Measurements from ENCODE around the gene APOA4. TPM values are rescaled to one million over a fixed set of nuclear protein-coding genes. Genes with fewer than 3 reads are reported as not detected.

The APOA4 gene
- total RNA-seq, 1 donor from 2014 or later: not detected

DNA sequence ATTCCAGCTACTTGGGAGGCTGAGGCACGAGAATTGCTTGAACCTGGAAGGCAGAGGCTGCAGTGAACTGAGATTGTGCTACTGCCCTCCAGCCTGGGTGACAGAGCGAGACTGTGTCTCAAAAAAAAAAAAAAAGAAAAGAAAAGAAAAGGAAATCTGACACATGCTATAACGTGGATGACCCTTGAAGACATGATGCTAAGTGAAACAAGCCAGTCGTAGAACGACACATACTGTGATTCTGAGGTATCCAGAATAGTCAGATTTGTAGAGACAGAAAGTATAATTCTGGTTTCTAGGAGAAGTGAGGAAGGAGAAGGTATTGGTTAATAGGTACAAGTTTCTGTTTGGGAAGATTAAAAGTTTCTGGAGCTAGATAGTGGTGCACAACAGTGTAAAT, 24.7 kb downstream of the APOA4 start:
- no peak overlapping the region for H3K4me3 Mint-ChIP-seq
- H3K9me3 Mint-ChIP-seq: no peaks in the 10 kb centered on the region
- H3K27ac Mint-ChIP-seq: no peak overlapping the region
- no peaks in the 10 kb centered on the region for H3K4me1 Mint-ChIP-seq (ENCODE audit: low read depth)
- intact Hi-C loops (cut with micrococcal nuclease): no loop called here
- DNase-seq (ENCODE audit: low spot score): no peak
- H3K27me3 Mint-ChIP-seq (ENCODE audit: insufficient read depth): peaks cover 23% of the 10 kb centered on the region
- H3K36me3 Mint-ChIP-seq (ENCODE audit: low read depth): no peaks in the 10 kb centered on the region

DNA sequence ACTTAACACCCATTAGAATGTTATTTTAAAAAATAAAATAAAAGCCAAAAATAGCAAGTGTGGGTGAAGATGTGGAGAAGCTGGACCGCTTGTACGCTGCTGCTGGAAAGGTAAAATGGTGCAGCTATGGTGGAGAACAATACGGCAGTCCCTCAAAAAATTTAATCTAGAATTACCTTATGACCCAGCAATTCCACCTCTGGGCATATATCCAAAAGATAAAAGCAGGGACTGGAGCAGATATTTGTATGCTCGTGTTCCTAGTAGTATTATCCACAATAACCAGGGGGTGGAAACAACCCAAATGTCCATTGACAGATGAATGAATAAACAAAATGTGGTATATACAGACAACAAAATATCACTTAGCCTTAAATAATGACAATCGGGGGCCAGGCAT, 25.3 kb downstream of the APOA4 start:
- H3K27ac Mint-ChIP-seq: no peak overlapping the region

DNA sequence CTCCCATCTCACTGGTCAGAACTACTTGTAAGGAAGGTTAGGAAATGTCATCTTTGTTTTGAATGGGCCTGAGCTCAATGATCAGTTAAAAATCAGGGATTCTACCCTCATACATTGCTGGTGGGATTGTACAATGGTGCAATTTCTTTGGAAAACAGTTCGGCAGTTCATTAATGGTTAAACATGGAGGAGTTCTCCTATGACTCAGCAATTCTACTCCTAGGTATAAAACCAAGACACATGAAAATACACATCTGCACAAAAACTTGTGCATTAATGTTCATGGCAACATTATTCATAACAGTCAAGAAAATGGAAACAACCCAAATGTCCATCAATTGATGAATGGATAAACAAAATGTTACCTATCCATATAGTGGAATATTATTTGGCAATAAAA, 26.6 kb downstream of the APOA4 start:
- no peaks in the 10 kb centered on the region for H3K9me3 Mint-ChIP-seq
- no peak for DNase-seq (ENCODE audit: low spot score)
- no peak overlapping the region for H3K4me3 Mint-ChIP-seq
- no peaks in the 10 kb centered on the region for H3K36me3 Mint-ChIP-seq (ENCODE audit: low read depth)
- no peak overlapping the region for H3K27ac Mint-ChIP-seq
- intact Hi-C loops (cut with micrococcal nuclease): no loop called here
- no peaks in the 10 kb centered on the region for H3K4me1 Mint-ChIP-seq (ENCODE audit: low read depth)
- H3K27me3 Mint-ChIP-seq (ENCODE audit: insufficient read depth): peaks cover 16% of the 10 kb centered on the region

More for the DNA sequence above, 25.3 kb downstream of the APOA4 start:
- H3K36me3 Mint-ChIP-seq (ENCODE audit: low read depth): no peaks in the 10 kb centered on the region
- no peaks in the 10 kb centered on the region for H3K9me3 Mint-ChIP-seq
- no peaks in the 10 kb centered on the region for H3K4me1 Mint-ChIP-seq (ENCODE audit: low read depth)
- peaks cover 22% of the 10 kb centered on the region for H3K27me3 Mint-ChIP-seq (ENCODE audit: insufficient read depth)
- intact Hi-C loops (cut with micrococcal nuclease): no loop called here
- H3K4me3 Mint-ChIP-seq: no peak overlapping the region
- no peak for DNase-seq (ENCODE audit: low spot score)

DNA sequence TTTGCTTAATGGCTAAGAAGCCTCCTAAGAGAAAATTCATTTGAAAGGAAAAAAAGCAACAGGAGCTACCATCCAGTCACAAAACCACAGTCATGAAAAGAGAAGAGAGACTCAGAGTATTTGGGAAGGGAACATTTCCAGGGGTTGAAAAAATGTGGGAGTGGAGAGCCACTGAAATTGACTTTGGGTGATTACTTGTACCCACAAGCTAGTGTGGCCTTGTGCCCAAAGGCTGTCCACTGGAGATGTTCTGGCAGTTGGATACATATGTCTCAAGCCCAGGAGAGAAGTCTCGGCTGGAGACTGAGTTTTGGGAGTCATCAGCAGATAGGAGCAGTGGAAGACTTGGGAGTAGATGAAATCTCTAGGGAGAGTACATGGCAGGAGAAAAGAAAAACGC, 28.3 kb downstream of the APOA4 start:
- Mint-ChIP-seq H3K27me3 (ENCODE audit: insufficient read depth) (peaks cover 10% of the 10 kb centered on the region), H3K9me3 (no peaks in the 10 kb centered on the region), H3K36me3 (ENCODE audit: low read depth) (no peaks in the 10 kb centered on the region), H3K4me3 (no peak overlapping the region), H3K4me1 (ENCODE audit: low read depth) (peaks cover 5% of the 10 kb centered on the region), H3K27ac (no peak overlapping the region)
- intact Hi-C loops (cut with micrococcal nuclease): no loop called here
- no peak for DNase-seq (ENCODE audit: low spot score)

DNA sequence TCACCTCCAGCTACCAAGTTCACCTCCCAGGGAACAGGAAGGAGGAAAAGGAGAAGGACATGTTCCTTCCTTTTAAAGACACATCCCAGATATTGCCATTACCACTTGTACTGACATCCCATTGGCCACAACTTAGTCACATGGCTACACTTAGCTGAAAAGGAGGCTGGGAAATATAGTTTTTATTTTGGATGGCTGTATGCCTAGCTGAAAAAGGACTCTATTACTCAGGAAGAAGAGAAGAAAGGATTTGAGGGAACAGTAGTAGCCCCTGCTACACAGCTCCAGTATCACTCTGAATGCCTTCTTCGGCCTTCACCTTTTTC, 29.4 kb downstream of the APOA4 start:
- H3K27me3 Mint-ChIP-seq (ENCODE audit: insufficient read depth): peaks cover 3% of the 10 kb centered on the region
- intact Hi-C loops (cut with micrococcal nuclease): no loop called here

DNA sequence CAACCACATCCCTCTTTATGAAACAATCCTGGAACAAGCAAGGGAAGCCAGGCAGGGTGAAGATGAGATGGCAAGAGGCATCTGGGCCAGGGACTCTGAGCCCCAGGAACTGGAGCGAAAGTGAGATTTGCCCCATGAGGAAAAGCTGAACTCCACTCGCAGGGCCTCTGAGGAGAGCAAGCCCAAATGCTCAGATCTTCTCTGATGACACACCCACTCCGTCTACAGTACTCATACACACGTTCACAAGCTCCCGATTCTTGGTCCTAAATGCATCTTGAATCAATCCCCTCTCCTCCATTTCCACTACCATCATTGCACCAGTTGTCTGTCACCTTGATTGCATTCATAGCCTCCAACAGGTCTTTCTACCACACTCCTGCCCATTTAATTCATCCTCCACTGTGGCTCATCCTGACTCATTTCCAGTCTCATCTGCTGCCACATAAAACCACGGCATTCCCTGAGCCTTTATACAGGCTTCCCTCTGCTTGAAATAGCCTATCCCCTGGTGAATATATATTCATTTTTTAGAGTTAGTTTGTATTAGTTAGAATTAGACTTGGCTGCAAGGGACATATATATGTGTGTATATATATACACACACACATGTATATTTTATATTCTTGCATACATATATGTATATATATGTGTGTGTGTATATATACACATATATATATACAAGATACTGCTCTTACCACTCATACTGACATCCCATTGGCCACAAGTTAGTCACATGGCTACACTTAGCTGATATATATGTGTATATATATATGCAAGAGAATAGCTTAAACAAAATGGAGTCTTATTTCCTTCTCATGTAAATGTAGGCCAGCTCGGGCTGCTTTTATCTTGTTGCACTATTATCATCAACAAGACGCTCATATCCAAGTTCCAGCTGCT, 30.0 kb downstream of the APOA4 start:
- intact Hi-C loops (cut with micrococcal nuclease): no loop called here
- H3K4me1 Mint-ChIP-seq (ENCODE audit: low read depth): peaks cover 17% of the 10 kb centered on the region
- no peak overlapping the region for H3K4me3 Mint-ChIP-seq
- no peak overlapping the region for H3K27ac Mint-ChIP-seq
- DNase-seq (ENCODE audit: low spot score): no peak
- H3K9me3 Mint-ChIP-seq: no peaks in the 10 kb centered on the region
- H3K36me3 Mint-ChIP-seq (ENCODE audit: low read depth): no peaks in the 10 kb centered on the region
- H3K27me3 Mint-ChIP-seq (ENCODE audit: insufficient read depth): no peaks in the 10 kb centered on the region

More for the DNA sequence above, 29.4 kb downstream of the APOA4 start:
- H3K36me3 Mint-ChIP-seq (ENCODE audit: low read depth): no peaks in the 10 kb centered on the region
- no peak for DNase-seq (ENCODE audit: low spot score)
- no peak overlapping the region for H3K4me3 Mint-ChIP-seq
- H3K27ac Mint-ChIP-seq: no peak overlapping the region
- H3K4me1 Mint-ChIP-seq (ENCODE audit: low read depth): peaks cover 11% of the 10 kb centered on the region
- H3K9me3 Mint-ChIP-seq: no peaks in the 10 kb centered on the region

DNA sequence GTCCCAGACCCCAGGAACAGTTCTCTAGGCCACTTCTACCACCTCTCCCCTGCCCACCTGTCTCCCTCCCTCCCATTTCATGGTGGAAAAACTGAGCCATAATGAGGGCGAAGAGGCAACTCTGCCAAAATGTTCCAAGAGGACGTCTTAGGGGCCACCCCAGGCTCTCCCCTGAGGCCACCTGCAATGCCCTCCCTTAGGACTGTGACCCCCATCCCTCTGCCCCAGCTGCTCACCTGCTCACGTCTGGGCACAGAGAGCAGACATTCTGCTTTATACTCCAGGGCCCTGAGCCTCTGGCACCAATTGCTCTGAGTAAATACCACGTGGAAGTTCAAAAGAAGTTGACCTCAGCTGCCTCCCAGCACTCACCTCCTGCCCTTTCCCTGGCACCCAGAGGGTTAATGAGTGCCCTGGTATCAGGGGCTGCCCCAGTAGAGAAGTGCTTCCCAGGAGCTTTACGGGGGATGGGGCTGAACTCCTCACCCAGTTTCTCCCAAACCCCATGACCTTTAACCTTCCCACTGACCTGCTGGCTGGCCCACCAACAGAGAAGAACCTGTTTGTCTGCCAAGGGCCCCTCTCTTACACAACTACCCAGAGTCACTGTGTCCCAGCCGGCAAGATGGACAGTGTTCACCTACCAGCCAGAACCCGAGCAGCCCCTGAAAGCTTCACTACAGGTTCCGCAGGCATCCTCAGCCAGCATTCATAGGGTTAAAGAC, 30.8 kb downstream of the APOA4 start:
- H3K9me3 Mint-ChIP-seq: no peaks in the 10 kb centered on the region
- DNase-seq (ENCODE audit: low spot score): no peak
- no peaks in the 10 kb centered on the region for H3K27me3 Mint-ChIP-seq (ENCODE audit: insufficient read depth)
- intact Hi-C loops (cut with micrococcal nuclease): no loop called here
- no peak overlapping the region for H3K27ac Mint-ChIP-seq
- H3K36me3 Mint-ChIP-seq (ENCODE audit: low read depth): no peaks in the 10 kb centered on the region
- H3K4me1 Mint-ChIP-seq (ENCODE audit: low read depth): peaks cover 18% of the 10 kb centered on the region
- no peak overlapping the region for H3K4me3 Mint-ChIP-seq

DNA sequence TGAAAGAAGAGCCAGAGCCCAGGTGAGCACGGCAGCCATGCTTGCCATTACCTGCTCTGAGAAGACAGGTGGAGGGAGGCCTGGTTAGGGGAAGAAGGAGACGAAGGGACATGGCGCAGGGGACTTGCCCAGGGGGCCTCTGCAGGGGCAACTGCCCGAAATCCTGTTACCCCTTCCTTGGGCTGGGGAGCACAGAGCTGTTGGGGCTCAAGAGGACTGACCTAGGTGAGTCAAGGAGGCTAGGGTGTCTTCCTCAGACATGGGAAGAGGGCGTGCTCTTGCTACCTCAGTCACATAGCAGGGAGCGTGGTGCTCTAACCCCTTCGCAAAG, 31.3 kb downstream of the APOA4 start, which contains the start of gene APOA5:
APOA5 (minus strand) TSS at position 67 of the 331 bp plus-strand sequence; CDS start at position 48, 19 bp downstream.
- H3K4me3 Mint-ChIP-seq: peak within 1 kb of the TSS; percentile 46
- no peaks in the 10 kb centered on the region for H3K27me3 Mint-ChIP-seq (ENCODE audit: insufficient read depth)
- DNase-seq (ENCODE audit: low spot score): no peak
- H3K9me3 Mint-ChIP-seq: no peaks in the 10 kb centered on the region
- peaks cover 24% of the 10 kb centered on the region for H3K4me1 Mint-ChIP-seq (ENCODE audit: low read depth)
- peaks cover 4% of the 10 kb centered on the region for H3K36me3 Mint-ChIP-seq (ENCODE audit: low read depth)
- no peak within 1 kb of the TSS for H3K27ac Mint-ChIP-seq
- intact Hi-C loops (cut with micrococcal nuclease): loop anchor here (1.0 kb wide), 4 partner anchors 45 to 435 kb away; no protein-coding TSS in a partner anchor

DNA sequence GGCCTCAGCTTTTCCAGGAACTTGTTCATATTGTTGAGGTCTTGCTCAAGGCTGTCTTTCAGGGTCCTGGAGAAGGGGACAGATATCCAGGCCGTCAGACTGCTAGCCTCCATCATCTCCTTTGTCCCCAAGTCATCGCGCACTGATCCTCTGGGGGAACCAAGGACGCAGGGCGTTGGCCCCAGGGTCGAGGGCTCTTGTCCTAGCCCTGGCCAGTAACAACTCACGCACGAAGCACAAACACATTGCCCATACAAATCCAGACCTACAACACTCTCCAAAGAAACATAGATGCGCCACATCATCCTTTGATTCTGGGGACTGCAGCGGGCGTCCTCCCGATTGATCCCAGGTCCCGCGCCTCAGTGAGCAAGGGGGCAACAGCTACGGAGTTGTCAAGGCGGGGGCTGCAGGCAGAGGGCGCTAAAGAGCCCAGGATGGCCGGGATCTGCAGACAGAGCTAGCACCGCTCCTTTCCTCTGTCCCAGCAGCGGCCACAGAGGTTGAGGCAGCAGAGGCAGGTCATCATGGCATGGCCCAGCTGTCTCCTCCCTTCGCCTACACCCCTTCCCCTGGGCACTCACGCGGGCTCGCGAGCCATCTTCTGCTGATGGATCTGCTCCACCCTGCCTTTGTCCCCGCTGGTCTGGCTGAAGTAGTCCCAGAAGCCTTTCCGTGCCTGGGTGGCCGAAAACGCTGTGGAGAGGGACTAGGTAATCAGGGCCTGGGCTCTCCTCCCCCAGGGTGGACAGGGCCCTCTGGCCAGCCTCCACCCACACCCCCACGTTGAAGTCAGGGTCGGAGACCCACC, 31.9 kb downstream of the APOA4 start:
- H3K4me1 Mint-ChIP-seq (ENCODE audit: low read depth): peaks cover 29% of the 10 kb centered on the region
- DNase-seq (ENCODE audit: low spot score): peak; percentile 62
- no peaks in the 10 kb centered on the region for H3K9me3 Mint-ChIP-seq
- H3K27ac Mint-ChIP-seq: no peak overlapping the region
- peaks cover 10% of the 10 kb centered on the region for H3K36me3 Mint-ChIP-seq (ENCODE audit: low read depth)
- intact Hi-C loops (cut with micrococcal nuclease): loop anchor here (1.0 kb wide), 4 partner anchors 45 to 435 kb away; no protein-coding TSS in a partner anchor
- no peaks in the 10 kb centered on the region for H3K27me3 Mint-ChIP-seq (ENCODE audit: insufficient read depth)
- H3K4me3 Mint-ChIP-seq: peak overlapping the region; percentile 46

DNA sequence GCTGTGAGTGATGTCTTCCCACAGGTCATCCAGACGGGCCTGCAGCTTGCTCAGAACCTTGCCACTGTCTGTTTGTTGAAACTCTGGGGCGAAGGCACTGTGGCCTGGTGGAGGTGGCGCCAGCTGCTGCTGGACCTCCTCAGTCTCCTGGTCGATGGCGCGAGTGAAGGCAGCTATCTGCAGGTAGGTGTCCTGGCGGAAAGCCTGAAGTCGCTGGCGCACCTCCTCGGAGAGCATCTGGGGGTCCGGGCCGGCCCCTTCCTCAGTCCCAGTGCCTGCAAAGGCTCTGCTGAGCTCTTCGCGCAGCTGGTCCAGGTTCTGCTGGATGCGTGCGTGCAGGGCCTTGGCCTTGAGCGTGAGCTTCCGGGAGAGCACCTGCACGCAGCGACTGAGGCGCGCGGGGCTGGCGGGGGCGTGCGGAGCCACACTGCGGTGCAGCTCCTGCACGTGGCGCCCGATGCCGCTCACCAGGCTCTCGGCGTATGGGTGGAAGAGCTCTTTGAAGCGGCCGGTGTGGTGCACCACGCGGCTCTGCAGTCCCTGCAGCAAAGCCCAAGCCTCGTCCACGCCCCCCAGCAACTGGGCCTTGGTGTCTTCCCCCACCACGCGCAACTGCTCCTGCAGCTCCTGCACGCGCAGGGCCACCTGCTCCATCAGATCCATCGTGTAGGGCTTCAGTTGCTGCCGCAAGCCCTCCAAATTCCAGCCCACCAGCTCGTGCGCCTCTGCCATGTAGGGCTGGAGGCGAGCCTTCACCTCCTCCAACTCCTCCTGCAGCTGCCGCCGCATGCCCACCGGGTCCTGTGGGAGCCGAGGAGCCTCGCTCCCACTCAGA, 32.7 kb downstream of the APOA4 start:
- H3K4me3 Mint-ChIP-seq: peak overlapping the region; percentile 46
- H3K4me1 Mint-ChIP-seq (ENCODE audit: low read depth): peaks cover 38% of the 10 kb centered on the region
- H3K36me3 Mint-ChIP-seq (ENCODE audit: low read depth): peaks cover 18% of the 10 kb centered on the region
- H3K9me3 Mint-ChIP-seq: no peaks in the 10 kb centered on the region
- intact Hi-C loops (cut with micrococcal nuclease): loop anchor here (1.0 kb wide), 4 partner anchors 46 to 436 kb away; no protein-coding TSS in a partner anchor
- H3K27ac Mint-ChIP-seq: no peak overlapping the region
- no peaks in the 10 kb centered on the region for H3K27me3 Mint-ChIP-seq (ENCODE audit: insufficient read depth)
- no peak for DNase-seq (ENCODE audit: low spot score)

DNA sequence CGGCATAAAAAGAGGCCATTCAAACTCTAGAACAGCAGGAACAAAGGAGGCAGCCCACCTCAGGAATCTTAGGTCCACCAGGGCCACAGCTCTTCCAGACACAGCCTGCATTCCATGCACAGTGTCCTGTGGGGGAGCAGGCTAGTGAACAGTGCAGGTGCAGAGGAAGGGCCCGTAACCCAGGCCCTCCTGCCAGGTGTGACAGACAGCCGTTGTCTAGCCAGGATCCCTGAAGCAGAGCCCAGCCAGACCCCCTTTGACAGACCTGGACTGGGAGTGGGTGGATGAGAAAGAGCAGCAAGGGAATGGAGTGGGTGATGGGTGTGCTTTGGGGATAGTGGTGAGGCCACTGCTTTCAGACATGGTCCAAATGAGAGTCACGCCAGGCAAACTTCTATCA, 34.1 kb downstream of the APOA4 start:
- no peaks in the 10 kb centered on the region for H3K9me3 Mint-ChIP-seq
- no peak for DNase-seq (ENCODE audit: low spot score)
- H3K27ac Mint-ChIP-seq: no peak overlapping the region
- intact Hi-C loops (cut with micrococcal nuclease): loop anchor here (1.0 to 5.0 kb wide), 6 partner anchors 16 to 538 kb away; partner anchors contain the start of genes CEP164 and PAFAH1B2
- H3K4me3 Mint-ChIP-seq: peak overlapping the region; percentile 90
- H3K27me3 Mint-ChIP-seq (ENCODE audit: insufficient read depth): no peaks in the 10 kb centered on the region
- H3K4me1 Mint-ChIP-seq (ENCODE audit: low read depth): peaks cover 44% of the 10 kb centered on the region
- H3K36me3 Mint-ChIP-seq (ENCODE audit: low read depth): peaks cover 32% of the 10 kb centered on the region

DNA sequence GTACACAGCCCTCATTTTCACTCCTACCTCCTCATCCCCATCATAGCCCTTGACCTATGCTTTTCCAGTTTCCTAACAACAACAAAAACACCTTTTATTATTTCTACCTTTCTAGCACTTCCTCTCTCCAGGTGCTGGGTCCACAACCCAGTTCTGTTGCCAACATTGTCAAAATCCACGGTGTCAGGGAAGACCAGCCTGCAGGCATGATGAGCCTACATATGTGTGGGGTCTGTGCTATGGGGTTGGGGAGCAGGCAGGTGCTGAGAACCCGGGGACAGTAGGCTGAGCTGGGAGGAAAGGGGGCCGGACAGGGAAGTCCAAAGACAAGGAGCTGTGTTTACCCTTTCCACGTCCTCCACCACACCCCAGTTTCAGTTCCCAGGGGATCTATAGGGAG, 34.6 kb downstream of the APOA4 start:
- Mint-ChIP-seq H3K36me3 (ENCODE audit: low read depth) (peaks cover 33% of the 10 kb centered on the region), H3K4me3 (peak overlapping the region; percentile 90), H3K27me3 (ENCODE audit: insufficient read depth) (no peaks in the 10 kb centered on the region), H3K9me3 (no peaks in the 10 kb centered on the region), H3K27ac (peak overlapping the region; percentile 88), H3K4me1 (ENCODE audit: low read depth) (peaks cover 44% of the 10 kb centered on the region)
- DNase-seq (ENCODE audit: low spot score): no peak
- intact Hi-C loops (cut with micrococcal nuclease): loop anchor here (1.0 to 5.0 kb wide), 6 partner anchors 15 to 539 kb away; partner anchors contain the start of genes CEP164 and PAFAH1B2

Measured in activated T-helper 1 cell treated with anti-CD3 and anti-CD28 coated beads, Interleukin-12 subunit alpha, Interleukin-12 subunit beta, Interleukin-2, Interleukin-4 antibody, amounts not matched to agents 30 ng/mL and 10 ng/mL and 1 ng/mL, durations not matched to agents 14 hours and 24 hours and 36 hours (primary cell).